DMS153 treated with DMSO at 0.1 percent for 48 hours (cell line): ENCODE results near the gene TMEM52.

ENCODE experiments used
- DNase-seq: peaks from one replicate; lab custom pipeline; 2025; ENCODE audit not compliant: unreplicated experiment; lab: John Stamatoyannopoulos, UW

TMEM52 gene

GRCh38 chr1:1916851-1917251 is 2.2 kb downstream of the TMEM52 start:
- DNase-seq, result no peak

GRCh38 chr1:1915911-1916840 is 2.9 kb downstream of the TMEM52 start:
- DNase-seq, result no peak

- no peak for DNase-seq
Observed at GRCh38 chr1:1914971-1915692, 3.9 kb downstream of the TMEM52 start, which contains the start of gene CALML6. CALML6 (plus strand) TSS chr1:1915260; CDS start chr1:1915281, 21 bp downstream.

- DNase-seq, result no peak
Observed at GRCh38 chr1:1914101-1914970, 4.7 kb downstream of the TMEM52 start.

- DNase-seq, result no peak
Observed at GRCh38 chr1:1911350-1912041, 7.6 kb downstream of the TMEM52 start.

- no peak for DNase-seq
Observed at GRCh38 chr1:1910651-1911331, 8.3 kb downstream of the TMEM52 start.

- no peak for DNase-seq
Observed at GRCh38 chr1:1910033-1910465, 9.0 kb downstream of the TMEM52 start.

- DNase-seq, result no peak
Observed at GRCh38 chr1:1908506-1908791, 10.6 kb downstream of the TMEM52 start.

GRCh38 chr1:1907098-1907736 is 11.9 kb downstream of the TMEM52 start:
- peak; percentile 95 for DNase-seq

GRCh38 chr1:1906185-1907097 is 12.6 kb downstream of the TMEM52 start:
- DNase-seq, result peak; percentile 97

- no peak for DNase-seq
Observed at GRCh38 chr1:1903224-1903623, 15.9 kb downstream of the TMEM52 start.

- DNase-seq, result no peak
Observed at GRCh38 chr1:1901641-1902294, 17.3 kb downstream of the TMEM52 start.

- no peak for DNase-seq
Observed at GRCh38 chr1:1900883-1901640, 18.0 kb downstream of the TMEM52 start.

GRCh38 chr1:1899967-1900327 is 19.1 kb downstream of the TMEM52 start:
- DNase-seq, result no peak

- no peak for DNase-seq
Observed at GRCh38 chr1:1899266-1899966, 19.7 kb downstream of the TMEM52 start.

GRCh38 chr1:1898246-1898933 is 20.7 kb downstream of the TMEM52 start:
- no peak for DNase-seq
